ENCODE results near the gene ANKRD52.
"Not testable (repeated sequence)": the region's sequence is repeated elsewhere in the genome, so short reads cannot be mapped to it uniquely, and the experiment has no call there.

ANKRD52 gene

GRCh38 chr12:56197921-56198635 is 60.1 kb downstream of the ANKRD52 start:
- H3K27ac Mint-ChIP-seq: no peak overlapping the region

GRCh38 chr12:56196818-56197550 is 61.2 kb downstream of the ANKRD52 start:
- not testable (repeated sequence) for H3K9me3 Mint-ChIP-seq; H3K36me3 Mint-ChIP-seq (ENCODE audit: low read depth); H3K4me3 Mint-ChIP-seq; H3K27me3 Mint-ChIP-seq (ENCODE audit: low read depth); H3K27ac Mint-ChIP-seq
- H3K4me1 Mint-ChIP-seq (ENCODE audit: low read depth): peaks cover 13% of the 10 kb centered on the region

More at GRCh38 chr12:56197921-56198635, 60.1 kb downstream of the ANKRD52 start:
- Mint-ChIP-seq H3K4me1 (ENCODE audit: low read depth) (peaks cover 8% of the 10 kb centered on the region), H3K9me3 (no peaks in the 10 kb centered on the region), H3K27me3 (ENCODE audit: low read depth) (no peaks in the 10 kb centered on the region), H3K4me3 (no peak overlapping the region), H3K36me3 (ENCODE audit: low read depth) (no peaks in the 10 kb centered on the region)

GRCh38 chr12:56193025-56193578 is 65.1 kb downstream of the ANKRD52 start:
- Mint-ChIP-seq H3K4me1 (ENCODE audit: low read depth) (peaks cover 29% of the 10 kb centered on the region), H3K9me3 (no peaks in the 10 kb centered on the region), H3K36me3 (ENCODE audit: low read depth) (peaks cover 8% of the 10 kb centered on the region), H3K27ac (peak overlapping the region; percentile 37), H3K4me3 (no peak overlapping the region), H3K27me3 (ENCODE audit: low read depth) (no peaks in the 10 kb centered on the region)

- Mint-ChIP-seq H3K27me3 (ENCODE audit: low read depth) (no peaks in the 10 kb centered on the region), H3K9me3 (no peaks in the 10 kb centered on the region), H3K36me3 (ENCODE audit: low read depth) (peaks cover 8% of the 10 kb centered on the region), H3K4me3 (no peak overlapping the region), H3K27ac (no peak overlapping the region), H3K4me1 (ENCODE audit: low read depth) (peaks cover 35% of the 10 kb centered on the region)
Measured at GRCh38 chr12:56192582-56192981, 65.6 kb downstream of the ANKRD52 start.

- H3K4me3 Mint-ChIP-seq: peak overlapping the region; percentile 98
- H3K27ac Mint-ChIP-seq: peak overlapping the region; percentile 99
- peaks cover 45% of the 10 kb centered on the region for H3K4me1 Mint-ChIP-seq (ENCODE audit: low read depth)
- H3K9me3 Mint-ChIP-seq: no peaks in the 10 kb centered on the region
- H3K36me3 Mint-ChIP-seq (ENCODE audit: low read depth): peaks cover 12% of the 10 kb centered on the region
- H3K27me3 Mint-ChIP-seq (ENCODE audit: low read depth): no peaks in the 10 kb centered on the region
Measured at GRCh38 chr12:56190695-56191155, 67.5 kb downstream of the ANKRD52 start.

GRCh38 chr12:56189918-56190694 is 68.1 kb downstream of the ANKRD52 start:
- Mint-ChIP-seq H3K27ac (peak overlapping the region; percentile 99), H3K36me3 (ENCODE audit: low read depth) (peaks cover 13% of the 10 kb centered on the region), H3K4me1 (ENCODE audit: low read depth) (peaks cover 46% of the 10 kb centered on the region), H3K9me3 (no peaks in the 10 kb centered on the region), H3K4me3 (peak overlapping the region; percentile 98), H3K27me3 (ENCODE audit: low read depth) (no peaks in the 10 kb centered on the region)

GRCh38 chr12:56189099-56189917 is 68.9 kb downstream of the ANKRD52 start, which contains the start of gene SMARCC2:
SMARCC2 (minus strand) TSS chr12:56189483; CDS start chr12:56189461, 22 bp downstream.
- Mint-ChIP-seq H3K4me1 (ENCODE audit: low read depth) (peaks cover 46% of the 10 kb centered on the region), H3K9me3 (no peaks in the 10 kb centered on the region), H3K27ac (peak within 1 kb of the TSS; percentile 99), H3K27me3 (ENCODE audit: low read depth) (no peaks in the 10 kb centered on the region), H3K4me3 (peak within 1 kb of the TSS; percentile 98), H3K36me3 (ENCODE audit: low read depth) (peaks cover 21% of the 10 kb centered on the region)

GRCh38 chr12:56188778-56189098 is 69.4 kb downstream of the ANKRD52 start:
- Mint-ChIP-seq H3K9me3 (no peaks in the 10 kb centered on the region), H3K36me3 (ENCODE audit: low read depth) (peaks cover 26% of the 10 kb centered on the region), H3K27me3 (ENCODE audit: low read depth) (no peaks in the 10 kb centered on the region), H3K4me1 (ENCODE audit: low read depth) (peaks cover 46% of the 10 kb centered on the region), H3K27ac (peak overlapping the region; percentile 74), H3K4me3 (peak overlapping the region; percentile 92)

- no peaks in the 10 kb centered on the region for H3K9me3 Mint-ChIP-seq
- H3K4me3 Mint-ChIP-seq: peak overlapping the region; percentile 92
- H3K4me1 Mint-ChIP-seq (ENCODE audit: low read depth): peaks cover 42% of the 10 kb centered on the region
- H3K27me3 Mint-ChIP-seq (ENCODE audit: low read depth): no peaks in the 10 kb centered on the region
- peak overlapping the region; percentile 74 for H3K27ac Mint-ChIP-seq
- peaks cover 27% of the 10 kb centered on the region for H3K36me3 Mint-ChIP-seq (ENCODE audit: low read depth)
Measured at GRCh38 chr12:56188131-56188777, 69.9 kb downstream of the ANKRD52 start.

All from T-helper 1 cell treated with Interleukin-12 subunit alpha and Interleukin-12 subunit beta and Interleukin-4 antibody, amounts not matched to agents 30 μg/mL and 1 μg/mL, for 36 hours (primary cell).